K562 (cell line): ENCODE results near the gene UNC119B. TPM values are rescaled to one million over a fixed set of nuclear protein-coding genes. Genes with fewer than 3 reads are reported as not detected.

Experiments used
- CBFA2T2 ChIP-seq: fragments of 450-650 bp; conservative IDR thresholded peaks from 2 replicates; pipeline ENCODE4 v1.6.1; 2017; ENCODE audit warnings: mild to moderate bottlenecking
- KLF6 ChIP-seq: fragments of 250-450 bp; sonication (Bioruptor Pico); IDR thresholded peaks from 2 replicates; pipeline ENCODE4 v1.4.0; 2020; ENCODE audit warnings: mild to moderate bottlenecking, moderate library complexity, borderline replicate concordance
- NCOA4 ChIP-seq: fragments of 450-650 bp; IDR thresholded peaks from 2 replicates; pipeline ENCODE4 v1.6.1; 2018; ENCODE audit warnings: mild to moderate bottlenecking; ENCODE audit not compliant: partially characterized antibody
- NFYB ChIP-seq: IDR thresholded peaks from 2 replicates; pipeline ENCODE4 v1.6.1; 2011; ENCODE audit warnings: mild to moderate bottlenecking, moderate library complexity; ENCODE audit not compliant: insufficient read length; ENCODE audit errors: extremely low read depth
- RREB1 ChIP-seq: fragments of 250-450 bp; sonication (Bioruptor Pico); IDR thresholded peaks from 2 replicates; pipeline ENCODE4 v1.4.0; 2020
- ZNF398 ChIP-seq: fragments of 250-450 bp; sonication (Bioruptor Pico); IDR thresholded peaks from 2 replicates; pipeline ENCODE4 v1.8.0; 2021; ENCODE audit warnings: moderate library complexity, mild to moderate bottlenecking, inconsistent platforms
- polyA plus RNA-seq, 8 experiments: library from polyadenylated mRNA; depleted of rRNA in 4 of 8; stranded (reverse) in 5 of 8; unstranded in 3 of 8; fragments of >200 nt; fragmentation: Nextera tagmentation in 2 of 8; fragmentation: Illumina TruSeq in 1 of 8; extraction: Ambion mirVana in 2 of 8; extraction: Trizol in 1 of 8; gene quantifications; 2 replicates each; pipeline versions ENCODE4 v1.2.1 to v1.2.3, GENCODE V29; 2011 to 2014; ENCODE audit warnings: inconsistent platforms in 1 of 8, missing spikeins in 1 of 8
- total RNA-seq, 7 experiments: library from RNA; depleted of rRNA in 6 of 7; stranded (reverse); fragments of >200 nt in 6 of 7; fragmentation: Illumina TruSeq in 2 of 7; extraction: Trizol in 2 of 7; gene quantifications; 2 replicates each; pipeline versions ENCODE4 v1.2.1 to v1.2.3, GENCODE V29; 2011 to 2021; ENCODE audit warnings: low replicate concordance in 1 of 7

The UNC119B gene
- total and polyA plus RNA-seq, 9 of the 15 experiments (the other 6 are each of a cell fraction or from before 2014, with no cell fraction given): 4.0 to 34.5 (median 15.1) TPM

GRCh38 chr12:120734210-120734609, 24.0 kb downstream of the UNC119B start (continued):
- no peak for TF ChIP-seq ZNF398 (CRISPR knock-in tag)
- TF ChIP-seq RREB1 (CRISPR knock-in tag): no peak
- no peak for TF ChIP-seq CBFA2T2
- no peak for TF ChIP-seq NFYB
- TF ChIP-seq NCOA4: no peak
- TF ChIP-seq KLF6: no peak
- TF ChIP-seq, all 486 proteins: peak for 0
